HEK293T (cell line): ENCODE data around the gene RNF208.

ENCODE experiments used
- ARNT ChIP-seq: fragments of 450-650 bp; IDR thresholded peaks from 2 replicates; pipeline ENCODE4 v1.6.1; 2017; ENCODE audit warnings: mild to moderate bottlenecking
- BHLHE40 ChIP-seq: fragments of 450-650 bp; IDR thresholded peaks from 2 replicates; pipeline ENCODE4 v1.6.1; 2016; ENCODE audit warnings: mild to moderate bottlenecking, moderate library complexity, borderline replicate concordance
- CTBP1 ChIP-seq: fragments of 450-650 bp; IDR thresholded peaks from 2 replicates; pipeline ENCODE4 v1.6.1; 2016; ENCODE audit warnings: borderline replicate concordance
- ELF4 ChIP-seq: fragments of 450-650 bp; IDR thresholded peaks from 2 replicates; pipeline ENCODE4 v1.6.1; 2017; ENCODE audit warnings: antibody characterized with exemption
- FOXA1 ChIP-seq: fragments of 450-650 bp; IDR thresholded peaks from 2 replicates; pipeline ENCODE4 v1.6.1; 2016; ENCODE audit warnings: mild to moderate bottlenecking
- FOXK2 ChIP-seq: fragments of 450-650 bp; IDR thresholded peaks from 2 replicates; pipeline ENCODE4 v1.6.1; 2016; ENCODE audit warnings: mild to moderate bottlenecking
- FOXM1 ChIP-seq: fragments of 450-650 bp; IDR thresholded peaks from 2 replicates; pipeline ENCODE4 v1.6.1; 2017; ENCODE audit warnings: mild to moderate bottlenecking, borderline replicate concordance
- LEF1 ChIP-seq: fragments of 450-650 bp; IDR thresholded peaks from 2 replicates; pipeline ENCODE4 v1.6.1; 2017; ENCODE audit warnings: mild to moderate bottlenecking, borderline replicate concordance
- NFRKB ChIP-seq: fragments of 450-650 bp; IDR thresholded peaks from 2 replicates; pipeline ENCODE4 v1.6.1; 2016; ENCODE audit warnings: mild to moderate bottlenecking, moderate library complexity
- SP1 ChIP-seq: fragments of 450-650 bp; IDR thresholded peaks from 2 replicates; pipeline ENCODE4 v1.6.1; 2017
- SUZ12 ChIP-seq: fragments of 450-650 bp; IDR thresholded peaks from 2 replicates; pipeline ENCODE4 v1.6.1; 2016; ENCODE audit warnings: mild to moderate bottlenecking
- TARDBP ChIP-seq: fragments of 450-650 bp; IDR thresholded peaks from 2 replicates; pipeline ENCODE4 v1.6.1; 2016
- TF ChIP-seq, protein P1 (sequence below): fragments of 450-650 bp; IDR thresholded peaks from 2 replicates; pipeline ENCODE4 v1.6.1; 2016

GRCh38 chr9:137192859-137193258 is 29.2 kb downstream of the RNF208 start:
- no peak for TF ChIP-seq FOXK2
- TF ChIP-seq SP1 = no peak
- no peak for TF ChIP-seq ARNT
- no peak for TF ChIP-seq CTBP1
- no peak for TF ChIP-seq FOXA1
- no peak for TF ChIP-seq SUZ12
- TF ChIP-seq BHLHE40 = no peak
- no peak for TF ChIP-seq ELF4
- no peak for TF ChIP-seq TARDBP
- TF ChIP-seq LEF1 = no peak
- TF ChIP-seq, protein P1, sequence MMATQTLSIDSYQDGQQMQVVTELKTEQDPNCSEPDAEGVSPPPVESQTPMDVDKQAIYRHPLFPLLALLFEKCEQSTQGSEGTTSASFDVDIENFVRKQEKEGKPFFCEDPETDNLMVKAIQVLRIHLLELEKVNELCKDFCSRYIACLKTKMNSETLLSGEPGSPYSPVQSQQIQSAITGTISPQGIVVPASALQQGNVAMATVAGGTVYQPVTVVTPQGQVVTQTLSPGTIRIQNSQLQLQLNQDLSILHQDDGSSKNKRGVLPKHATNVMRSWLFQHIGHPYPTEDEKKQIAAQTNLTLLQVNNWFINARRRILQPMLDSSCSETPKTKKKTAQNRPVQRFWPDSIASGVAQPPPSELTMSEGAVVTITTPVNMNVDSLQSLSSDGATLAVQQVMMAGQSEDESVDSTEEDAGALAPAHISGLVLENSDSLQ = no peak
- no peak for TF ChIP-seq FOXM1
- TF ChIP-seq NFRKB = no peak
